Glutamatergic neuron (in vitro differentiated cells): Measurements from ENCODE around the gene AUTS2. TPM values are rescaled to one million over a fixed set of nuclear protein-coding genes. Genes with fewer than 3 reads are reported as not detected.

Experiments used
- DNase-seq: peaks from one replicate; pipeline ENCODE4 v3.0.0; 2022
- H3K27ac Mint-ChIP-seq: one replicate; pipeline ENCODE4 v1.8.0; 2020; ENCODE audit warnings: mild to moderate bottlenecking, mixed read lengths, inconsistent platforms; ENCODE audit not compliant: unreplicated experiment
- H3K27me3 Mint-ChIP-seq: one replicate; pipeline ENCODE4 v1.8.0; 2020; ENCODE audit warnings: mild to moderate bottlenecking, moderate library complexity, mixed read lengths, inconsistent platforms; ENCODE audit not compliant: unreplicated experiment
- H3K36me3 Mint-ChIP-seq: one replicate; pipeline ENCODE4 v1.8.0; 2020; ENCODE audit warnings: mild to moderate bottlenecking, mixed read lengths, inconsistent platforms; ENCODE audit not compliant: unreplicated experiment
- H3K4me1 Mint-ChIP-seq: one replicate; pipeline ENCODE4 v1.8.0; 2020; ENCODE audit warnings: mild to moderate bottlenecking, low read depth, mixed read lengths, inconsistent platforms; ENCODE audit not compliant: unreplicated experiment
- H3K4me3 Mint-ChIP-seq: one replicate; pipeline ENCODE4 v1.8.0; 2020; ENCODE audit warnings: mild to moderate bottlenecking, mixed read lengths, inconsistent platforms; ENCODE audit not compliant: unreplicated experiment
- H3K9me3 Mint-ChIP-seq: one replicate; pipeline ENCODE4 v1.8.0; 2020; ENCODE audit warnings: mild to moderate bottlenecking, moderate library complexity, mixed read lengths, inconsistent platforms; ENCODE audit not compliant: unreplicated experiment
- CTCF ChIP-seq: fragments of 200-600 bp; sonication (generic); IDR thresholded peaks from one replicate; pipeline ENCODE4 v1.5.0; 2021; ENCODE audit not compliant: partially characterized antibody, unreplicated experiment
- total RNA-seq: library from RNA; stranded (reverse); fragmentation: NEBNext Ultra II Directional; extraction: Animal tissue kit (Norgen Biotek cat#: 25700); gene quantifications from one replicate; pipeline ENCODE4 v1.2.1, GENCODE V29; 2021; ENCODE audit not compliant: unreplicated experiment

Gene AUTS2
- total RNA-seq, 1 donor from 2014 or later: 300 TPM

DNA sequence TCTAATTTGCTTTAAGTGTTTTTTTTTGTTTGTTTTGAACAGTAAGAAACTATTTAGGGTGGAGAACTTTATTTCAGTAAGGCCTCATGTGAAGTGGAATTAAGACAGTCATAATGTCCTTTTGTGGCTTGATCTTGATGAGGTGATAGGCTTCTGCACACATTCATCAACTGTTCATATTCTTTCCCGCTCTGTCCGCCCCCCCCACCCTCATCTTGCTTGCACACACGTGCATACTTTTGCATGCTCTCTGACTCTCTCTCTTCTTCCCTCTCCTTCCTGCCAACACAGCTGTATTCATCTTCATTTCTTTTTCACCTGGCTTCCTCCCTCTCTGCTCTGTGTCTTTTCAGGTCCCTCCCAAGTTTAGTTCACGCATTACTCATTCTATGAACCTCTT, 429.6 kb downstream of the AUTS2 start:
- H3K27me3 Mint-ChIP-seq: peaks cover 1% of the 10 kb centered on the region
- no peaks in the 10 kb centered on the region for H3K36me3 Mint-ChIP-seq
- no peak for TF ChIP-seq CTCF
- peaks cover 32% of the 10 kb centered on the region for H3K4me1 Mint-ChIP-seq
- no peak for DNase-seq
- no peak overlapping the region for H3K4me3 Mint-ChIP-seq
- peaks cover 4% of the 10 kb centered on the region for H3K9me3 Mint-ChIP-seq
- no peak overlapping the region for H3K27ac Mint-ChIP-seq

- Mint-ChIP-seq H3K36me3 (no peaks in the 10 kb centered on the region), H3K9me3 (peaks cover 4% of the 10 kb centered on the region), H3K4me1 (peaks cover 34% of the 10 kb centered on the region), H3K4me3 (no peak overlapping the region), H3K27ac (no peak overlapping the region), H3K27me3 (peaks cover 1% of the 10 kb centered on the region)
- DNase-seq: no peak
- no peak for TF ChIP-seq CTCF
These were observed 430.3 kb downstream of the AUTS2 start for GRCh38 chr7:70028620-70029019.

GRCh38 chr7:70029993-70030392, 431.7 kb downstream of the AUTS2 start:
- no peak for DNase-seq
- no peak for TF ChIP-seq CTCF
- H3K4me3 Mint-ChIP-seq: no peak overlapping the region
- H3K9me3 Mint-ChIP-seq: peaks cover 4% of the 10 kb centered on the region
- H3K4me1 Mint-ChIP-seq: peaks cover 28% of the 10 kb centered on the region
- H3K27ac Mint-ChIP-seq: no peak overlapping the region
- H3K36me3 Mint-ChIP-seq: no peaks in the 10 kb centered on the region
- H3K27me3 Mint-ChIP-seq: peaks cover 1% of the 10 kb centered on the region

- H3K9me3 Mint-ChIP-seq: peaks cover 4% of the 10 kb centered on the region
- no peaks in the 10 kb centered on the region for H3K36me3 Mint-ChIP-seq
- no peak for DNase-seq
- H3K4me3 Mint-ChIP-seq: no peak overlapping the region
- H3K27me3 Mint-ChIP-seq: peaks cover 1% of the 10 kb centered on the region
- H3K27ac Mint-ChIP-seq: no peak overlapping the region
- peaks cover 28% of the 10 kb centered on the region for H3K4me1 Mint-ChIP-seq
- TF ChIP-seq CTCF: no peak
These were observed 432.5 kb downstream of the AUTS2 start for GRCh38 chr7:70030745-70031144.

DNA sequence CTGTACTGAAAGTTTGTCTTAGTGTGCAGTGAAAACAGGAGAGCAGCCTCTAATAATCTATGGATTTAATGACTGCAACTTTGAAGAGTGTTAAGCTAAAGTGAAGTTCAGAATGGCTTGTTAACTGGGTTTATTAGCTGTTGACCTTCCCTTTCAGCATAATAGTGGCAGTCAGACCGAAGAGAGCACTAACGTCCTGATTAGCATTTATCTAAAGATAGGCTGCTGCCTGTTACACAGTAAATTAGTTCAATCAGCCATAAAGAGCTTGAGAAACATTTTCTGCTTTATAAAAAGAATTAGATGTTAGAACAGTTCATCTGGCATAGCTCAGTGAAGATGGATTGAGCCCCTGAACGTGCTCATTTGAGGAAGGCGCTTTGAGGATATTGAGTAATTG, 433.0 kb downstream of the AUTS2 start:
- TF ChIP-seq CTCF: no peak
- Mint-ChIP-seq H3K27me3 (peaks cover under 1% of the 10 kb centered on the region), H3K9me3 (peaks cover 4% of the 10 kb centered on the region), H3K36me3 (no peaks in the 10 kb centered on the region), H3K4me1 (peaks cover 26% of the 10 kb centered on the region), H3K4me3 (no peak overlapping the region), H3K27ac (no peak overlapping the region)
- no peak for DNase-seq
